Amniotic epithelial cell (primary cell): Measurements from ENCODE around the gene WDR26.
"Not testable (repeated sequence)": the region's sequence is repeated elsewhere in the genome, so short reads cannot be mapped to it uniquely, and the experiment has no call there.

Source experiments
- DNase-seq: peaks from one replicate; pipeline ENCODE4 v3.0.0-alpha.2; 2010; ENCODE audit warnings: low read depth

The WDR26 gene

GRCh38 chr1:224348137-224348536 is 86.5 kb downstream of the WDR26 start:
- DNase-seq = no peak

GRCh38 chr1:224343679-224344078 is 90.9 kb downstream of the WDR26 start:
- peak; percentile 13 for DNase-seq

- DNase-seq = not testable (repeated sequence)
Measured at GRCh38 chr1:224340453-224341384, 93.9 kb downstream of the WDR26 start.

GRCh38 chr1:224339442-224340033 is 95.1 kb downstream of the WDR26 start:
- no peak for DNase-seq

GRCh38 chr1:224338150-224338838 is 96.3 kb downstream of the WDR26 start:
- DNase-seq = no peak
